Uterus (tissue), 4 donors: ENCODE data around the gene BST1. TPM values are rescaled to one million over a fixed set of nuclear protein-coding genes. Genes with fewer than 3 reads are reported as not detected.
"Not testable (repeated sequence)": the region's sequence is repeated elsewhere in the genome, so short reads cannot be mapped to it uniquely, and the experiment has no call there.

Source experiments
- DNase-seq, 2 donors: peaks; one replicate each; pipeline ENCODE4 v3.0.0-alpha.2; 2019 to 2020
- H3K27ac ChIP-seq, 2 donors: fragments of 200-600 bp; sonication (generic); 1 replicate in 1 of 2; 2 replicates in 1 of 2; pipeline ENCODE4 v1.5.1; 2016 to 2018
- H3K27me3 ChIP-seq, 2 donors: fragments of 200-600 bp; sonication (generic); one replicate each; pipeline ENCODE4 v1.5.1; 2018 to 2019; ENCODE audit warnings: control low read depth in 1 of 2
- H3K36me3 ChIP-seq, 2 donors: fragments of 200-600 bp; sonication (generic); one replicate each; pipeline ENCODE4 v1.5.1; 2019; ENCODE audit warnings: control low read depth in 1 of 2
- H3K4me1 ChIP-seq, 2 donors: fragments of 200-600 bp; sonication (generic); one replicate each; pipeline ENCODE4 v1.5.1; 2018 to 2019; ENCODE audit warnings: control low read depth in 1 of 2
- H3K4me3 ChIP-seq, 2 donors: fragments of 200-600 bp; sonication (generic); 1 replicate in 1 of 2; 2 replicates in 1 of 2; pipeline ENCODE4 v1.5.1; 2018 to 2019; ENCODE audit warnings: mild to moderate bottlenecking in 1 of 2
- H3K9me3 ChIP-seq, 2 donors: fragments of 200-600 bp; sonication (generic); one replicate each; pipeline ENCODE4 v1.5.1; 2019; ENCODE audit warnings: control low read depth in 1 of 2
- POLR2A ChIP-seq, 2 donors: fragments of 450-650 bp; IDR thresholded peaks; one replicate each; pipeline ENCODE4 v1.6.1; 2016; ENCODE audit warnings: antibody characterized with exemption in 2 of 2, mild to moderate bottlenecking in 1 of 2, moderate library complexity in 1 of 2
- intact Hi-C: fragments of 100-400 bp; cut with DNase I; formaldehyde crosslinking; loops from one replicate; pipeline ENCODE4 v1.15.1; 2023; ENCODE audit warnings: low total_unique reads
- total RNA-seq, 4 donors: library from RNA; depleted of rRNA in 3 of 4; stranded (reverse); fragments of >200 nt in 3 of 4; gene quantifications; one replicate each; pipeline versions ENCODE4 v1.1.0 to v1.2.4, GENCODE V29; 2014 to 2023
- TF ChIP-seq, protein P1 (sequence below), 4 experiments: fragments of 200-600 bp in 2 of 4; fragments of 450-650 bp in 2 of 4; sonication (generic) in 2 of 4; IDR thresholded peaks; one replicate each; pipeline ENCODE4 v1.5.1; 2016 to 2019; ENCODE audit warnings: antibody characterized with exemption in 4 of 4, mild to moderate bottlenecking in 2 of 4, moderate library complexity in 1 of 4
- donor health status: DM: yes; HTN: yes; CAD: no.

Gene BST1
- total RNA-seq, 4 donors from 2014 or later: 1.5 to 11.4 (median 7.7) TPM; not detected in 1

DNA sequence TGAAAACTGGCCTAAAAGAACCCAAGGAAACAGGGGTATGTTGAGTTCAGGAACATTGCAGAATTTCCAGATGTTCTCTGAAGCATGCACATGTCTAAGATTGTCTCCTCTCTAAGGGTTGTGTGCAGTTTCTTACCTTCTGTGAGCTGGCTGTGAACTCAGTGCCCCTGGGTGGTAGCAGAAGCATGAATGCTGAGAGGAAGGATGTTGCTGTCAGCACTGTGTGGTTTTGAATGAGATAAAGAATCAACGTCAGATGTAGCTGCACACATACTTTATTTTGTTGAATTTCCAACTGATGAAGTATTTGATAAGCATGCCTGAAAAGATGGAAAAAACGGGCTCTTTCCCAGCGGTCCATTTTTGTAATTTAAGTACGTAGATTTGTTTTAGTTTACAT is 51.5 kb downstream of the BST1 start:
- intact Hi-C loops: no loop called here

DNA sequence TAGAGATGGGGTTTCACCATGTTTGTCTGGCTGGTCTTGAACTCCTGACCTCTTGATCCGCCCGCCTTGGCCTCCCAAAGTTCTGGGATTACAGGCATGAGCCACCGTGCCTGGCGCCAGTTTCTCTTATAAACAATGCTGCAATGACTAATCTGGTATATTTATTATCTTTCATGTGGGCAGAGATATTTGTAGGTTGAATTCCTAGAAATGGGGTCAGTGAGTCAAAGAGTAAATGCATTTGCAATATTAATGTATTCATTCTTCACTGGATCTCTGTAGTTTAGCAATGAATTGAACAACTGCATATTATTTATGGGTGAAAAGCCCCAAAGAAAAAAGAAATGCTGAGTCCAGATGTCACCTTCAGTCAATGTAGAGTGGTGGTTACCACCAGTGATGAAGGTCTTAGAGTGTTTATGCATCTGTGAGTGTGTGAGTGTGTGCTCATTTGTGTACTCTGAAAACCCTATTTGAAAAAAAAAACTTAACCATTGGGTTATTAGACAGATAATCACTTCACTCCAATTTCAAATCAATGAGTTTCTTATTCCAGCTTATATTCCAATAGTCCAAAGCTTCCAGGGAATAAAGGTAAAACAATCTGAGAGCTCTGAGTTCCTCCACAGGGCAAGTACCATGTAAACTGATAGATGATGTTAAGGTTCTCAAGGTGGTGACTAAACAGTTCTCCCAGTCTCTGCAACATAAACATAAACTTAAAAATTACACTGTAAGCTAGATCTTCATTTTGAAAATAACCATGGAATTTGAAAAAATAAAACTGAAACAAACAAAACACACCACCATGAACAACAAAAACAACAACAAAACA is 52.7 kb downstream of the BST1 start:
- Histone ChIP-seq H3K4me1 (no peaks in the 10 kb centered on the region), H3K4me3 (no peak overlapping the region), H3K9me3 (no peaks in the 10 kb centered on the region), H3K27ac (no peak overlapping the region), H3K27me3 (no peaks in the 10 kb centered on the region), H3K36me3 (no peaks in the 10 kb centered on the region)
- TF ChIP-seq, protein P1, sequence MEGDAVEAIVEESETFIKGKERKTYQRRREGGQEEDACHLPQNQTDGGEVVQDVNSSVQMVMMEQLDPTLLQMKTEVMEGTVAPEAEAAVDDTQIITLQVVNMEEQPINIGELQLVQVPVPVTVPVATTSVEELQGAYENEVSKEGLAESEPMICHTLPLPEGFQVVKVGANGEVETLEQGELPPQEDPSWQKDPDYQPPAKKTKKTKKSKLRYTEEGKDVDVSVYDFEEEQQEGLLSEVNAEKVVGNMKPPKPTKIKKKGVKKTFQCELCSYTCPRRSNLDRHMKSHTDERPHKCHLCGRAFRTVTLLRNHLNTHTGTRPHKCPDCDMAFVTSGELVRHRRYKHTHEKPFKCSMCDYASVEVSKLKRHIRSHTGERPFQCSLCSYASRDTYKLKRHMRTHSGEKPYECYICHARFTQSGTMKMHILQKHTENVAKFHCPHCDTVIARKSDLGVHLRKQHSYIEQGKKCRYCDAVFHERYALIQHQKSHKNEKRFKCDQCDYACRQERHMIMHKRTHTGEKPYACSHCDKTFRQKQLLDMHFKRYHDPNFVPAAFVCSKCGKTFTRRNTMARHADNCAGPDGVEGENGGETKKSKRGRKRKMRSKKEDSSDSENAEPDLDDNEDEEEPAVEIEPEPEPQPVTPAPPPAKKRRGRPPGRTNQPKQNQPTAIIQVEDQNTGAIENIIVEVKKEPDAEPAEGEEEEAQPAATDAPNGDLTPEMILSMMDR (IDR thresholded peaks at IDR 0.05): no peak
- TF ChIP-seq POLR2A (IDR thresholded peaks at IDR 0.05): no peak
- DNase-seq: no peak
- intact Hi-C loops: no loop called here

More for the DNA sequence above, 51.5 kb downstream of the BST1 start:
- Histone ChIP-seq H3K9me3 (no peaks in the 10 kb centered on the region), H3K27me3 (no peaks in the 10 kb centered on the region), H3K4me1 (no peaks in the 10 kb centered on the region), H3K36me3 (no peaks in the 10 kb centered on the region), H3K27ac (no peak overlapping the region), H3K4me3 (no peak overlapping the region)
- DNase-seq: no peak
- TF ChIP-seq POLR2A (IDR thresholded peaks at IDR 0.05): no peak
- TF ChIP-seq, protein P1 (IDR thresholded peaks at IDR 0.05): no peak

DNA sequence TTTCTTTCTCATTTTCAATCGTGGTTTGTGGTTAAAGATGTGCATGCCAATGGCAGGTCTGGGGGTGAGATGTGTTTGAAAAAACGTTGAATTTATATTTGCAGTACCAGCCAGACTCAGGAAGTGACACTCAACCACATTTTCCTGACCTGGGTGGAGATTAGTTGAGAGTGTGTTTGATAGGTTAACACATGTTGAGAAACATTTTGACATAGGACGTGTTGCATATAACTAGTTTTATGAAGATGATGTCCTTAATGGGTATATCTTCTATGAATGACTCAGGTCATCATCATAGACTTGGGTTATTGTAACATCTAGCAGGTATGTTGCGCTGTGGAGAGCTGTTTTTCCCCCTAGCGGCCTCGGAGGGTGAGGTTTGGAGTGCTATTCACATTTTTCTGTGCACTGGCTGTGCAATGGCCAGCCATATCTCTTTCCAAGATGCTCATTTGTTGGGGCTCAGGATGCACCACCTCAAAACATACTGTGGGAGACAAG is 53.5 kb downstream of the BST1 start:
- intact Hi-C loops: no loop called here
- Histone ChIP-seq H3K27ac (no peak overlapping the region), H3K27me3 (no peaks in the 10 kb centered on the region), H3K4me3 (no peak overlapping the region), H3K9me3 (no peaks in the 10 kb centered on the region), H3K4me1 (no peaks in the 10 kb centered on the region), H3K36me3 (no peaks in the 10 kb centered on the region)
- DNase-seq: no peak
- TF ChIP-seq, protein P1 (IDR thresholded peaks at IDR 0.05): no peak
- TF ChIP-seq POLR2A (IDR thresholded peaks at IDR 0.05): no peak

DNA sequence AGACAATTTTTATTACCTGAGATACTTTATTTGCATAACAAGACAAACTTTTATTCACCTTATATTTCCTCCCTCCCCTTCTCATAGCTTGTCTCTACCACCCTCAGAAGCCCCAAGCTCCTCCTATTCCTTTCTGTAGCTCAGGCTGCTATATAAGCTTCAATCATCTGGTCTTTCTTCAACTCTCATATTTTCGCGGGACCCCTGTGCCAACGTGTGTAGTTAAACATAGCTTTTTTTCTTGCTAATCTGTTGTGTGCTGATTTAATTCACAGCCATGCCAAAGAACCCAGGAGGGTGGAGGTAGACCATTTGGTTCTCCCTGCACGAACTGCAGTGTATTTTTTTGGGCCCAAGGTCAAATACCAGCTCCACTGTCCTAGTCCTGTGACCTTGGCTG is 54.2 kb downstream of the BST1 start:
- no peaks in the 10 kb centered on the region for H3K36me3 ChIP-seq
- no peak for DNase-seq
- intact Hi-C loops: no loop called here
- H3K9me3 ChIP-seq: no peaks in the 10 kb centered on the region
- H3K4me1 ChIP-seq: no peaks in the 10 kb centered on the region
- no peaks in the 10 kb centered on the region for H3K27me3 ChIP-seq
- H3K4me3 ChIP-seq: no peak overlapping the region
- no peak overlapping the region for H3K27ac ChIP-seq
- no peak for TF ChIP-seq POLR2A (IDR thresholded peaks at IDR 0.05)
- TF ChIP-seq, protein P1 (IDR thresholded peaks at IDR 0.05): no peak

DNA sequence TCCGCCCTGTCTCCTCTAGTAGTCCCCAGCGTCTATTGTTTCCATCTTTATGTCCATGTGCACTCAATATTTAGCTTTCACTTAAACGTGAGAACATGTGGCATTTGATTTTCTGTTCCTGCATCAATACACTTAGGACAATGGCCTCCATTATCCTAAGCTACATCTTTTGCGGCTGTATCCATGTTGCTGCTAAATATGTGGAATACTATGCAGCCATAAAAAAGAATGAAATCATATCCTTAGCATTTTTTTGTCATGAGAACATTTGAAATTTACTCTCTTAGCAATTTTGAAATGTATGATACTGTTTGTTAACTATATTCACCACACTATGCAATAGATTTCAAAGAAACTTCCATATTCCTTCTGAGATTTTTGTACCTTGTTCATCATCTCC is 55.4 kb downstream of the BST1 start:
- no peaks in the 10 kb centered on the region for H3K9me3 ChIP-seq
- H3K4me3 ChIP-seq: no peak overlapping the region
- TF ChIP-seq POLR2A (IDR thresholded peaks at IDR 0.05): no peak
- TF ChIP-seq, protein P1 (IDR thresholded peaks at IDR 0.05): no peak
- H3K36me3 ChIP-seq: no peaks in the 10 kb centered on the region
- H3K27me3 ChIP-seq: no peaks in the 10 kb centered on the region
- no peaks in the 10 kb centered on the region for H3K4me1 ChIP-seq
- DNase-seq: no peak
- H3K27ac ChIP-seq: no peak overlapping the region
- intact Hi-C loops: no loop called here

DNA sequence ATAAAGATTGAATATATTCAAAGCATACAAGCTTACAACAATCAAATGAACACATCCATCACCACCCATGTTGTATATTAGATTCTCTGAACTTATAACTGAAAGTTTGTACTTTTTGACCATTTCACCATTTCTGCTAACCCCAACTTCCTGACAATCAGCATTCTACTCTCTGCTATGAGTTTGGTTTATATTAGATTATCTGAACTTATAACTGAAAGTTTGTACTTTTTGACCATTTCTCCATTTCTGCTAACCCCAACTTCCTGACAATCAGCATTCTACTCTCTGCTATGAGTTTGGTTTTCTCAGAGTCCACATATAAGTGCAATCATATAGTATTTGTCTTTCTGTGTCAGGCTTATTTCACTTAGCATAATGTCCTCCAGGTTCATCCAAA is 59.6 kb downstream of the BST1 start:
- intact Hi-C loops, DNase-seq: not testable (repeated sequence)

More for the DNA sequence above, 59.6 kb downstream of the BST1 start:
- H3K4me1 ChIP-seq, H3K27me3 ChIP-seq, H3K36me3 ChIP-seq, H3K27ac ChIP-seq, H3K9me3 ChIP-seq, H3K4me3 ChIP-seq: not testable (repeated sequence)
